Iris pigment epithelial cell (primary cell): ENCODE measurements around the gene HRK.

Source experiments
- DNase-seq: peaks from one replicate; pipeline ENCODE4 v3.0.0-alpha.2; 2011; ENCODE audit warnings: low read depth

Gene HRK

GRCh38 chr12:116881325-116881876 lies at the start of gene HRK:
HRK (minus strand) TSS chr12:116881441; CDS start chr12:116881307, 134 bp downstream.
- DNase-seq, result no peak

DNA sequence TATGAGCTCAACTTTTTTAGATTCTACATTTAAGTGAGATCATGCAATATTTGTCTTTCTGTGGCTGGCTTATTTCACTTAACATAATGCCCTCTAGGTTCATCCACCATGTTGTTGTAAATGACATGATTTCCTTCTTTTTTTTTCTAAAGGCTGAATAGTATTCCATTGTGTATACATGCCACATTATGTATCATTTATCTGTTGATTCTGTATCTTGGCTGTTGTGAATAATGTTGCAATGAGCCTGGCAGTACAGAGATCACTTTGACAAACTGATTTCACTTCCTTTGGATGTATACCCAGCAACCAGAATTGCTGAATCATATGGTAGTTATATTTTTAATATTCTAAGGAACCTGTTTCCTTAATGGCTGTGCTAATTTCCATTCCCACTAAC lies 48.6 kb upstream of the HRK start:
- DNase-seq, result peak; percentile 31

- no peak for DNase-seq
Observed at GRCh38 chr12:116928504-116928903, 47.3 kb upstream of the HRK start.

- no peak for DNase-seq
Observed at GRCh38 chr12:116927244-116927940, 46.2 kb upstream of the HRK start.

GRCh38 chr12:116926283-116927243 lies 45.3 kb upstream of the HRK start:
- no peak for DNase-seq

GRCh38 chr12:116924558-116925453 lies 43.6 kb upstream of the HRK start:
- DNase-seq, result peak; percentile 88

- DNase-seq, result no peak
Observed at GRCh38 chr12:116922194-116922897, 41.1 kb upstream of the HRK start.

DNA sequence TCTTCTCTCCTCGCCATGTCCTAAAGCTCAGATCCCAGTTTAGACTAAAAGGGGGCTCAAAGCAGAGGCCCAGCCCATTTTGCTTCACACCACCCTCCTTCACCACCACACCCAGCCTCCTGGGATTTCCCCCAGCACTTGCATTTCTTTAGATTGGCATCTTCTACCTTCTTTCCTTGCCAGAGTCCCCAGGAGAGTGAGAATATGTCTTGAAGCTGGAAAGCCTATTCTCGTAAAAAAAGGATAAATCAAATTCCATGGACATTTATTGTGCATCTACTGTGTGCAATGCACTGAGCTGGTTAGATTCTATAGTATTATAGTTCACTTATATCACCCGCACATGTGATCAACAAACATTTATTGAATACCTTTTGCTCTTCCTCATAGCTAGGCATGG lies 39.7 kb upstream of the HRK start:
- no peak for DNase-seq

- no peak for DNase-seq
Observed at GRCh38 chr12:116919706-116920485, 38.7 kb upstream of the HRK start.

DNA sequence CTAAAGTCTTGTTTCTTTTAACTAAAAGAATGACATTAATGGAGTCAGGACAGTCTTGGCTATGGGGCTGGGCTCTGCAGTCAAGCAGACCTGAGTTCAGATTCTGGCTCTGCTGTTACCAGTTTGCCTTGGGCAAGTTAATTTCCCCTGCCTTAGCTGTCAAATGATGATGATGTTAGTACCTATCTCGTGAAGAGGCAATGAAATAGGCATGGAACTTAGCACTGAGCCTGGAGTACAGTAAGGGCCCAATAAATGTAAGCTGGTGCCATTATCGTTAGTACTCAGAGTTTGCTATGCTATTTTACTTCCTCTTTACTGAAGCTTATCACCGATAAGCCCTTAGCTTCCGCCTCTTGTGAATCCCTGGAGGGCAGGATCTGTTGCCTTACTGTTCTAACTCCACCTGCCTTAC lies 38.0 kb upstream of the HRK start:
- DNase-seq, result no peak

DNA sequence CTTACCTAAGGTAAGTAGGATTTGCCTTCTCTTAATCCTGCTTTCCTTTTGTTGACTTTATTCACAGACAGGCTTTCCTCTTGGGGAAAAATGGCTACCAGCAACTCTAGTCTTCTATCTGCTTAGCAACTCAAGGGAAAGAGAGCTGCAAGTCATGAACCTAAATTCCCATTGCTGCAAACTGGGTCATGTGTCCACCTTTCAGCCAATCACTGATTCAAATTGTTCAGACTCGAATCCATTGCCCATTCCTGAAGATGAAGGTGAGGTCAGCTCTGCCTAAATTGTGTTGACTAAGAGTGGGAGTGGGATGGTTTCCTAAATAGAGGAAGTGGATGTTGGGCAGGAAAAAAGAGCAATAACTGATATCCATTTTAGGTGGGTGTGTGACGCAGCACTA lies 37.2 kb upstream of the HRK start:
- DNase-seq, result no peak

GRCh38 chr12:116916714-116917114 lies 35.5 kb upstream of the HRK start:
- DNase-seq, result peak; percentile 96

- DNase-seq, result peak; percentile 63
Observed at GRCh38 chr12:116916122-116916521, 34.9 kb upstream of the HRK start.

DNA sequence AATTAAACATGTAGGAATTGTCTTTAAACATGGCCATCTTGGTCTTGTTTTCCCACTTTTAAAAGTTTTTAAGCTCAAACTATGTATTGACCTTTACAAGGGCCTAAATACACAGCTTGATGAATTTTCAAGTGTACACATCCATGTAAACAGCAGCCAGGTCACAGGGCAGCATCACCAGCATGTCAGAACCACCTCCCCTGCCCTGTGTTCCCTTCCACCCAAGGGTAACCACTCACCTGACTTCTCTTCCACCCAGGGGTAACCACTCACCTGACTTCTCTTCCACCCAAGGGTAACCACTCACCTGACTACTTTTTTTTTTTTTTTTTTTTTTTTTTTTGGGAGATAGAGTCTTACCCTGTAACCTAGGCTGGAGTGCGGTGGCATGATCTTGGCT lies 34.1 kb upstream of the HRK start:
- DNase-seq, result no peak

DNA sequence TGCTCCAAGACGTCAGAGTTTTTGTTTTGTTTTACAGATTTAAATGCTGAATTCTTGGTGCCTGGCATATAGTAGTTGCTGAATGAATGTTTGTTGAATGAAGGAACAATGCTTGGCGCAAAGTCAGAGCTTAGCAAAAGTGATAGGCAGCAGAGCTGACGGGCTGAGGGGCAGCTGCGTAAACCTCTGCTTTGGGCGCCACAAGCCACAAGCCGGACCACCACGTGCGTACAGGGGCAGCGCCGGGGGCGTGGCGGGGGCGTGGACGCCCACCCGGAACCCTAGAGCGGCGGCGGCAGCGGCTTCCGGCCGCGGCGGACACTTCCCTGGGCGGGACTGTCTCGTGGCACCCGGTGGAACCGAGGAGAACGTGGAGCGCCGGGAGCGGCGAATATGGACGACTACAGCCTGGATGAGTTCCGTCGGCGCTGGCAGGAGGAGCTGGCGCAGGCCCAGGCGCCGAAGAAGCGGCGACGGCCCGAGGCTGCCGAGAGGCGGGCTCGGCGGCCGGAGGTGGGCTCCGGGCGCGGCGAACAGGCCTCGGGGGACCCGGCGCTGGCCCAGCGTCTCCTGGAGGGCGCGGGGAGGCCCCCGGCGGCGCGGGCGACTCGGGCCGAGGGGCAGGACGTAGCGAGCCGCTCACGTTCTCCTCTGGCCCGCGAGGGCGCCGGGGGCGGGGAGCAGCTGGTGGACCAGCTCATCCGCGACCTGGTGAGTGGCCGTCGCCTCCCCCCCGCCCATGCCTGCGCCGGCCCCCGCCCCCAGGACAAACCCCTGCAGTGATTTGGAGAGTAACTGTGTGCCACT lies 29.6 kb upstream of the HRK start, which contains the start of gene FBXW8:
Gene FBXW8, plus strand, starts transcription at position 306 of the 807 bp plus-strand sequence. Its CDS starts 88 bp downstream, at position 394.
- peak; percentile 71 for DNase-seq

DNA sequence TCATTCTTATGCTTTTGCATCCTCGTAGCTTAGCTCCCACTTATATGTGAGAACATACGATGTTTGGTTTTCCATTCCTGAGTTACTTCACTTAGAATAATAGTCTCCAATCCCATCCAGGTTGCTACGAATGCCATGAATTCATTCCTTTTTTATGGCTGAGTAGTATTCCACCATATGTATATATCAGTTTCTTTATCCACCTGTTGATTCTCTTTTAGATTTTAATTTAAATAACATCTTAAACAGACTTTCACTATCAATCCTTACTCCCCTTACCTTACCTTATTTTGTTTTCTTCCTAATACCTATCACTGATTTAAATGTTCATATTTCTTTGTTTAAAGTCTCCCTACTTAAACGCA lies 29.0 kb upstream of the HRK start:
- DNase-seq, result no peak

DNA sequence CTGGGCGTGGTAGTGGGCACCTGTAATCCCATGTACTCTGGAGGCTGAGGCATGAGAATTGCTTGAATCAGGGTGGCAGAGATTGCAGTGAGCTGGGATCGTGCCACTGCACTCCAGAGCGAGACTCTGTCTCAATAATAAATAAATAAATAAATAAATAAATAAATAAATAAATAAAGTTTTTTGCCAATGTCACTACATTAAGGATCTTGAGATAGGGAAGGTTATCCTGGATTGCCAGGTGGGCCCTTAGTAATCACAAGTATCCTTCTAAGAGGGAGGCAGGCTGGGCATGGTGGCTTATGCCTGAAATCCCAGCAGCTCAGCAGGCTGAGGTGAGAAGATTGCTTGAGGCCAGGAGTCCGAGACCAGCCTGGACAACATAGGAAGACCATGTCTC lies 25.0 kb upstream of the HRK start:
- no peak for DNase-seq

GRCh38 chr12:116903818-116904217 lies 22.6 kb upstream of the HRK start:
- no peak for DNase-seq

- no peak for DNase-seq
Observed at GRCh38 chr12:116901612-116902011, 20.4 kb upstream of the HRK start.
